Hepatocyte (in vitro differentiated cells): ENCODE measurements around the gene ETF1. TPM values are rescaled to one million over a fixed set of nuclear protein-coding genes. Genes with fewer than 3 reads are reported as not detected.

ENCODE experiments used
- DNase-seq: peaks from one replicate; pipeline ENCODE4 v3.0.0-alpha.2; 2016; ENCODE audit warnings: low spot score
- H2AFZ ChIP-seq: fragments of 200-600 bp; sonication (generic); 2 replicates; pipeline ENCODE4 v1.6.0; 2016; ENCODE audit warnings: antibody characterized with exemption, mild to moderate bottlenecking
- H3K27ac ChIP-seq: fragments of 200-600 bp; sonication (generic); 2 replicates; pipeline ENCODE4 v1.5.1; 2016; ENCODE audit warnings: mild to moderate bottlenecking
- H3K27me3 ChIP-seq: fragments of 200-600 bp; sonication (generic); 2 replicates; pipeline ENCODE4 v1.6.1; 2016
- H3K36me3 ChIP-seq: fragments of 200-600 bp; sonication (generic); replicated peaks from 2 replicates; pipeline ENCODE4 v1.5.1; 2016; ENCODE audit warnings: low read depth; ENCODE audit not compliant: insufficient read depth
- H3K4me1 ChIP-seq: fragments of 200-600 bp; sonication (generic); 2 replicates; pipeline ENCODE4 v1.5.1; 2016; ENCODE audit warnings: mild to moderate bottlenecking, moderate library complexity; ENCODE audit not compliant: insufficient read depth
- H3K4me2 ChIP-seq: fragments of 200-600 bp; sonication (generic); 2 replicates; pipeline ENCODE4 v1.6.0; 2016
- H3K4me3 ChIP-seq: fragments of 200-600 bp; sonication (generic); 2 replicates; pipeline ENCODE4 v1.5.1; 2016; ENCODE audit warnings: mild to moderate bottlenecking
- H3K79me2 ChIP-seq: fragments of 200-600 bp; sonication (generic); 2 replicates; pipeline ENCODE4 v1.6.0; 2017; ENCODE audit warnings: mild to moderate bottlenecking
- H3K9me2 ChIP-seq: fragments of 200-600 bp; sonication (generic); replicated peaks from 2 replicates; pipeline ENCODE4 v1.6.0; 2017; ENCODE audit warnings: mild to moderate bottlenecking; ENCODE audit not compliant: insufficient read depth
- H3K9me3 ChIP-seq: fragments of 200-600 bp; sonication (generic); 2 replicates; pipeline ENCODE4 v1.5.1; 2016; ENCODE audit warnings: low read depth, mild to moderate bottlenecking
- H4K20me1 ChIP-seq: fragments of 200-600 bp; sonication (generic); 2 replicates; pipeline ENCODE4 v1.6.0; 2016; ENCODE audit warnings: mild to moderate bottlenecking; ENCODE audit not compliant: insufficient read depth, poor library complexity, severe bottlenecking
- EZH2 ChIP-seq: fragments of 200-600 bp; sonication (generic); IDR thresholded peaks from 2 replicates; pipeline ENCODE4 v1.6.1; 2016; ENCODE audit warnings: antibody characterized with exemption, mild to moderate bottlenecking, borderline replicate concordance
- EZH2phosphoT487 ChIP-seq: fragments of 200-600 bp; sonication (generic); IDR thresholded peaks from one replicate; pipeline ENCODE4 v1.6.1; 2018; ENCODE audit warnings: antibody characterized with exemption, mild to moderate bottlenecking, low read depth, moderate library complexity; ENCODE audit not compliant: unreplicated experiment, severe bottlenecking
- WGBS: methylation state at CpG from one replicate; pipeline ENCODE4 v1.1.6; 2016; ENCODE audit warnings: low lambda C conversion rate; ENCODE audit errors: missing lambda C conversion rate; 5-methylcytosine and 5-hydroxymethylcytosine counted together
- polyA plus RNA-seq: library from polyadenylated mRNA; unstranded; fragments of >200 nt; fragmentation: Nextera tagmentation; extraction: Ambion mirVana; gene quantifications from 2 replicates; pipeline ENCODE4 v1.2.1, GENCODE V29; 2016
- total RNA-seq: library from RNA; depleted of rRNA; stranded (reverse); fragments of >200 nt; gene quantifications from 2 replicates; pipeline ENCODE4 v1.2.3, GENCODE V29; 2014
- TF ChIP-seq, protein P1 (sequence below): fragments of 200-600 bp; sonication (generic); IDR thresholded peaks from 2 replicates; pipeline ENCODE4 v1.5.1; 2016; ENCODE audit warnings: antibody characterized with exemption, mild to moderate bottlenecking; ENCODE audit not compliant: poor library complexity

ETF1 gene
- total and polyA plus RNA-seq, 2 experiments from 2014 or later: 42.6 to 93.3 TPM

DNA sequence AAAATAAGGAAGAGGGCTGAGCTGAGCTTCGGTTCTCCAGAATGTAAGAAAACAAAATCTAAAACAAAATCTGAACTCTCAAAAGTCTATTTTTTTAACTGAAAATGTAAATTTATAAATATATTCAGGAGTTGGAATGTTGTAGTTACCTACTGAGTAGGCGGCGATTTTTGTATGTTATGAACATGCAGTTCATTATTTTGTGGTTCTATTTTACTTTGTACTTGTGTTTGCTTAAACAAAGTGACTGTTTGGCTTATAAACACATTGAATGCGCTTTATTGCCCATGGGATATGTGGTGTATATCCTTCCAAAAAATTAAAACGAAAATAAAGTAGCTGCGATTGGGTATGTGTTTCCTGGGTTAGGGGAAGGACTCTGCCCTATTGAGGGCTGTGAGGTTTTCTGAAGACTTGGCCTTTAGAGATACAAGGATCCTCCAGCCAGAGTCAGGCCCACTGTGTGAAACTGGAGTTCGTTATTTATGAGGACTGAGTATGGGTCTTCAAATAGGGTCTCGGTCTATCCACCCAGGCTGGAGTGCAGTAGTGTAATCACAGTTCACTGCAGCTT lies 74.0 kb downstream of the ETF1 start:
- Histone ChIP-seq H3K4me1 (no peaks in the 10 kb centered on the region), H3K27me3 (no peaks in the 10 kb centered on the region), H3K79me2 (no peaks in the 10 kb centered on the region), H2AFZ (no peak overlapping the region), H3K4me2 (no peak overlapping the region), H3K9me2 (no peaks in the 10 kb centered on the region), H3K27ac (no peak overlapping the region), H3K4me3 (no peak overlapping the region), H3K36me3 (no peaks in the 10 kb centered on the region), H3K9me3 (no peaks in the 10 kb centered on the region), H4K20me1 (peaks cover 25% of the 10 kb centered on the region)
- TF ChIP-seq, protein P1, sequence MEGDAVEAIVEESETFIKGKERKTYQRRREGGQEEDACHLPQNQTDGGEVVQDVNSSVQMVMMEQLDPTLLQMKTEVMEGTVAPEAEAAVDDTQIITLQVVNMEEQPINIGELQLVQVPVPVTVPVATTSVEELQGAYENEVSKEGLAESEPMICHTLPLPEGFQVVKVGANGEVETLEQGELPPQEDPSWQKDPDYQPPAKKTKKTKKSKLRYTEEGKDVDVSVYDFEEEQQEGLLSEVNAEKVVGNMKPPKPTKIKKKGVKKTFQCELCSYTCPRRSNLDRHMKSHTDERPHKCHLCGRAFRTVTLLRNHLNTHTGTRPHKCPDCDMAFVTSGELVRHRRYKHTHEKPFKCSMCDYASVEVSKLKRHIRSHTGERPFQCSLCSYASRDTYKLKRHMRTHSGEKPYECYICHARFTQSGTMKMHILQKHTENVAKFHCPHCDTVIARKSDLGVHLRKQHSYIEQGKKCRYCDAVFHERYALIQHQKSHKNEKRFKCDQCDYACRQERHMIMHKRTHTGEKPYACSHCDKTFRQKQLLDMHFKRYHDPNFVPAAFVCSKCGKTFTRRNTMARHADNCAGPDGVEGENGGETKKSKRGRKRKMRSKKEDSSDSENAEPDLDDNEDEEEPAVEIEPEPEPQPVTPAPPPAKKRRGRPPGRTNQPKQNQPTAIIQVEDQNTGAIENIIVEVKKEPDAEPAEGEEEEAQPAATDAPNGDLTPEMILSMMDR: no peak
- TF ChIP-seq EZH2phosphoT487: no peak
- TF ChIP-seq EZH2: no peak
- 92% methylated on average over 8 of the region's 8 CpGs for WGBS
- peak; percentile 80 for DNase-seq

DNA sequence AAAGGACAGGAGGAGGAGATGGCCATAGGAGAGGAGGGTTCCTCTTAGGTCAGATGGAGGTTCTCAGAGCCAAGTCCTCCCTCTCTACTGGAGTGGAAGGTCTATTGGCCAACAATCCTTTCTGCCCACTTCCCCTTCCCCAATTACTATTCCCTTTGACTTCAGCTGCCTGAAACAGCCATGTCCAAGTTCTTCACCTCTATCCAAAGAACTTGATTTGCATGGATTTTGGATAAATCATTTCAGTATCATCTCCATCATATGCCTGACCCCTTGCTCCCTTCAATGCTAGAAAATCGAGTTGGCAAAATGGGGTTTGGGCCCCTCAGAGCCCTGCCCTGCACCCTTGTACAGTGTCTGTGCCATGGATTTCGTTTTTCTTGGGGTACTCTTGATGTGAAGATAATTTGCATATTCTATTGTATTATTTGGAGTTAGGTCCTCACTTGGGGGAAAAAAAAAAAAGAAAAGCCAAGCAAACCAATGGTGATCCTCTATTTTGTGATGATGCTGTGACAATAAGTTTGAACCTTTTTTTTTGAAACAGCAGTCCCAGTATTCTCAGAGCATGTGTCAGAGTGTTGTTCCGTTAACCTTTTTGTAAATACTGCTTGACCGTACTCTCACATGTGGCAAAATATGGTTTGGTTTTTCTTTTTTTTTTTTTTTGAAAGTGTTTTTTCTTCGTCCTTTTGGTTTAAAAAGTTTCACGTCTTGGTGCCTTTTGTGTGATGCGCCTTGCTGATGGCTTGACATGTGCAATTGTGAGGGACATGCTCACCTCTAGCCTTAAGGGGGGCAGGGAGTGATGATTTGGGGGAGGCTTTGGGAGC lies 74.7 kb downstream of the ETF1 start:
- no peaks in the 10 kb centered on the region for H3K9me2 ChIP-seq
- H3K79me2 ChIP-seq: no peaks in the 10 kb centered on the region
- no peaks in the 10 kb centered on the region for H3K27me3 ChIP-seq
- peak overlapping the region; percentile 89 for H3K4me2 ChIP-seq
- no peaks in the 10 kb centered on the region for H3K36me3 ChIP-seq
- no peak overlapping the region for H2AFZ ChIP-seq
- peaks cover 25% of the 10 kb centered on the region for H4K20me1 ChIP-seq
- peak; percentile 50 for DNase-seq
- H3K4me1 ChIP-seq: peaks cover 2% of the 10 kb centered on the region
- TF ChIP-seq EZH2phosphoT487: no peak
- TF ChIP-seq, protein P1: no peak
- TF ChIP-seq EZH2: no peak
- H3K27ac ChIP-seq: no peak overlapping the region
- WGBS: 87% methylated on average over 7 of the region's 7 CpGs
- H3K4me3 ChIP-seq: no peak overlapping the region
- H3K9me3 ChIP-seq: no peaks in the 10 kb centered on the region

DNA sequence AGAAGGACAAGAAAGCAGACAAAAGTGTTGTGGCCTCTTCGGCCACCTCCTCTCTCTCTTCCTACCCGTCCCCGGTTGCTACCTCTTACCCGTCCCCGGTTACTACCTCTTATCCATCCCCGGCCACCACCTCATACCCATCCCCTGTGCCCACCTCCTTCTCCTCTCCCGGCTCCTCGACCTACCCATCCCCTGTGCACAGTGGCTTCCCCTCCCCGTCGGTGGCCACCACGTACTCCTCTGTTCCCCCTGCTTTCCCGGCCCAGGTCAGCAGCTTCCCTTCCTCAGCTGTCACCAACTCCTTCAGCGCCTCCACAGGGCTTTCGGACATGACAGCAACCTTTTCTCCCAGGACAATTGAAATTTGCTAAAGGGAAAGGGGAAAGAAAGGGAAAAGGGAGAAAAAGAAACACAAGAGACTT lies 75.3 kb downstream of the ETF1 start:
- Histone ChIP-seq H3K4me2 (peak overlapping the region; percentile 89), H3K4me3 (no peak overlapping the region), H3K27me3 (no peaks in the 10 kb centered on the region), H3K9me2 (no peaks in the 10 kb centered on the region), H3K36me3 (no peaks in the 10 kb centered on the region), H4K20me1 (peaks cover 25% of the 10 kb centered on the region), H3K4me1 (peaks cover 6% of the 10 kb centered on the region), H3K9me3 (no peaks in the 10 kb centered on the region), H3K27ac (no peak overlapping the region), H2AFZ (no peak overlapping the region), H3K79me2 (no peaks in the 10 kb centered on the region)
- peak; percentile 37 for DNase-seq
- no peak for TF ChIP-seq EZH2
- WGBS: 93% methylated on average over 14 of the region's 14 CpGs
